ENCODE measurements around the gene SAPCD2.

SAPCD2 gene

DNA sequence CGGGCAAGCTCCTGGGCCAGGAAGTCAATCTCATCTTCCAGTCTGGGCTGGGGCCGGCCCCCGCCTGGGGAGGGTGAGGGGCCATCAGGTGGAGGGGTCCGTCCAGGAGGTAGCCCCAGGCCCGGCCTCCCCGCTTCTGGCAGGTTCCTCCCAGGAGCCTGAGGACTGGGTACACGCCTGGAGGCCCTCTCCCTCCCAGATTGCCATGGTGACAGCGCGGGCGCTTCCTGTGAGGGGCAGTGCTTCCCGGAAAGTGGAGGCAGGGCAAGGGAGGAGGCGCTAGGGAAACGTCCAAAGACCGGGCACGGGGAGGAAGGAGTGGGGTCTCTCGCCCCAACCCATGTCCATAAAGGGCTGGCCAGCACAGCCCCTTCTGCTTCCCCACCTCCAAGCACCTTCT lies 29.2 kb downstream of the SAPCD2 start:
- CTCF ChIA-PET, result interaction anchor here (1.5 to 5.3 kb wide), 2 partner anchors 12 to 93 kb away, joined by 4 to 47 read pairs; partner anchors contain the start of gene ABCA2
- Histone ChIP-seq H3K4me3 (ENCODE audit: low read depth, low read length) (no peak overlapping the region), H3K36me3 (ENCODE audit: control insufficient read depth in 2 of 2, insufficient read depth in 1 of 2, low read length in 2 of 2) (peaks cover 0 to 30% of the 10 kb centered on the region in 2 experiments; a peak in 1 of 3 replicates), H3K4me1 (ENCODE audit: control insufficient read depth, insufficient read depth, low read length) (peaks cover 5% of the 10 kb centered on the region; the same call in 1 of the 2 replicates), H3K9me3 (ENCODE audit: control insufficient read depth, insufficient read depth, low read depth, low read length) (no peaks in the 10 kb centered on the region), H3K27ac (ENCODE audit: extremely low read depth, low read depth, low read length) (no peak overlapping the region)
- POLR2A ChIA-PET, result no interaction called here
- no peak for TF ChIP-seq ZNF391 (tag by site-specific recombination; IDR thresholded peaks at IDR 0.05; ENCODE audit: borderline replicate concordance, low read depth)
- TF ChIP-seq, protein P1, sequence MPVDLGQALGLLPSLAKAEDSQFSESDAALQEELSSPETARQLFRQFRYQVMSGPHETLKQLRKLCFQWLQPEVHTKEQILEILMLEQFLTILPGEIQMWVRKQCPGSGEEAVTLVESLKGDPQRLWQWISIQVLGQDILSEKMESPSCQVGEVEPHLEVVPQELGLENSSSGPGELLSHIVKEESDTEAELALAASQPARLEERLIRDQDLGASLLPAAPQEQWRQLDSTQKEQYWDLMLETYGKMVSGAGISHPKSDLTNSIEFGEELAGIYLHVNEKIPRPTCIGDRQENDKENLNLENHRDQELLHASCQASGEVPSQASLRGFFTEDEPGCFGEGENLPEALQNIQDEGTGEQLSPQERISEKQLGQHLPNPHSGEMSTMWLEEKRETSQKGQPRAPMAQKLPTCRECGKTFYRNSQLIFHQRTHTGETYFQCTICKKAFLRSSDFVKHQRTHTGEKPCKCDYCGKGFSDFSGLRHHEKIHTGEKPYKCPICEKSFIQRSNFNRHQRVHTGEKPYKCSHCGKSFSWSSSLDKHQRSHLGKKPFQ (tag by site-specific recombination; IDR thresholded peaks at IDR 0.05), result no peak
- no peak for TF ChIP-seq ZNF843 (tag by site-specific recombination; IDR thresholded peaks at IDR 0.05)
- no peak for TF ChIP-seq ZNF184 (tag by site-specific recombination; IDR thresholded peaks at IDR 0.05)
- no peak for TF ChIP-seq ZNF223 (tag by site-specific recombination; IDR thresholded peaks at IDR 0.05)
- TF ChIP-seq ZBTB7A (tag by site-specific recombination; IDR thresholded peaks at IDR 0.05; ENCODE audit: low read depth), result no peak
- no peak for TF ChIP-seq ZBTB20 (tag by site-specific recombination; IDR thresholded peaks at IDR 0.05)
- no peak for TF ChIP-seq HOXC10 (CRISPR knock-in tag; IDR thresholded peaks at IDR 0.05)
- TF ChIP-seq ZNF214 (tag by site-specific recombination; IDR thresholded peaks at IDR 0.05; ENCODE audit: borderline replicate concordance), result no peak
- TF ChIP-seq ZNF521 (tag by site-specific recombination; IDR thresholded peaks at IDR 0.05), result no peak
- TF ChIP-seq ZNF157 (tag by site-specific recombination; IDR thresholded peaks at IDR 0.05), result no peak
- TF ChIP-seq, protein P2, sequence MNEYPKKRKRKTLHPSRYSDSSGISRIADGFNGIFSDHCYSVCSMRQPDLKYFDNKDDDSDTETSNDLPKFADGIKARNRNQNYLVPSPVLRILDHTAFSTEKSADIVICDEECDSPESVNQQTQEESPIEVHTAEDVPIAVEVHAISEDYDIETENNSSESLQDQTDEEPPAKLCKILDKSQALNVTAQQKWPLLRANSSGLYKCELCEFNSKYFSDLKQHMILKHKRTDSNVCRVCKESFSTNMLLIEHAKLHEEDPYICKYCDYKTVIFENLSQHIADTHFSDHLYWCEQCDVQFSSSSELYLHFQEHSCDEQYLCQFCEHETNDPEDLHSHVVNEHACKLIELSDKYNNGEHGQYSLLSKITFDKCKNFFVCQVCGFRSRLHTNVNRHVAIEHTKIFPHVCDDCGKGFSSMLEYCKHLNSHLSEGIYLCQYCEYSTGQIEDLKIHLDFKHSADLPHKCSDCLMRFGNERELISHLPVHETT (tag by site-specific recombination; IDR thresholded peaks at IDR 0.05), result no peak
- TF ChIP-seq ZNF311 (tag by site-specific recombination; IDR thresholded peaks at IDR 0.05; ENCODE audit: borderline replicate concordance), result no peak
- no peak for TF ChIP-seq ZNF433 (tag by site-specific recombination; IDR thresholded peaks at IDR 0.05; ENCODE audit: low read depth)

DNA sequence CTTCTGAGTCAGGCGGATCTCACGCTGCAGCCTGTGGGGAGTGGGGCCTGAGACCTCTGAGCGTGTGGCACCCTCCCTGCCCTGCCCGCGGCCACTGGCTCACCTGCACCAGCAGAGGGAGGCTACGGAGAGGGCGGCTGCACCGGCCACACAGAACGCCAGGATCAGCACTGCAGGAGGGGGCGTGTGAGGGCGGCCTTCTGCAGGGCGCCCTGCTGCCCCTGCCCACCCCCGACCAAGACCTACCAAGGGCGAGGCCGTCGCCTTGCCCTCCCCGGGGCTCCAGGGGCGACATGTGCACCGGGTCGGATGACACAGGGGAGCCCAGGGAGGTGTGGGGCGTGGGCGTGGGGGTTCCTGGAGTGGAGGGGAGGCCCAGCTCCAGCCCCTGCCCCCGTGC lies 29.8 kb downstream of the SAPCD2 start:
- POLR2A ChIA-PET, result no interaction called here
- Histone ChIP-seq H3K4me1 (ENCODE audit: control insufficient read depth, insufficient read depth, low read length) (peaks cover 5% of the 10 kb centered on the region; the same call in 1 of the 2 replicates), H3K27ac (ENCODE audit: extremely low read depth, low read depth, low read length) (no peak overlapping the region), H3K36me3 (ENCODE audit: control insufficient read depth in 2 of 2, insufficient read depth in 1 of 2, low read length in 2 of 2) (peaks cover 0 to 30% of the 10 kb centered on the region in 2 experiments; a peak in 1 of 3 replicates), H3K9me3 (ENCODE audit: control insufficient read depth, insufficient read depth, low read depth, low read length) (no peaks in the 10 kb centered on the region), H3K4me3 (ENCODE audit: low read depth, low read length) (no peak overlapping the region)
- TF ChIP-seq ZNF521 (tag by site-specific recombination; IDR thresholded peaks at IDR 0.05) (no peak), ZNF555 (tag by site-specific recombination; conservative IDR thresholded peaks at IDR 0.05) (no peak), EGR2 (tag by site-specific recombination; IDR thresholded peaks at IDR 0.05; ENCODE audit: low read depth) (peak; percentile 54), ZNF658 (tag by site-specific recombination; IDR thresholded peaks at IDR 0.05) (no peak), ZNF548 (tag by site-specific recombination; IDR thresholded peaks at IDR 0.05) (no peak), ZFHX2 (tag by site-specific recombination; conservative IDR thresholded peaks at IDR 0.05) (peak; percentile 64), ZNF266 (tag by site-specific recombination; IDR thresholded peaks at IDR 0.05; ENCODE audit: low read depth) (no peak), ZNF146 (tag by site-specific recombination; IDR thresholded peaks at IDR 0.05) (no peak), SCRT1 (tag by site-specific recombination; IDR thresholded peaks at IDR 0.05; ENCODE audit: borderline replicate concordance) (no peak)
- TF ChIP-seq, protein P2 (tag by site-specific recombination; IDR thresholded peaks at IDR 0.05), result no peak
- CTCF ChIA-PET, result interaction anchor here (5.3 kb wide), 1 partner anchor 12 kb away, joined by 47 read pairs; the partner anchor contains the start of gene ABCA2
